GM12891 (cell line): ENCODE results near the gene GJA10.

Source experiments
- POLR2A ChIP-seq: IDR thresholded peaks from 2 replicates; pipeline ENCODE4 v1.6.1; 2011; ENCODE audit warnings: low read depth, low read length, control low read depth
- TAF1 ChIP-seq: IDR thresholded peaks from 2 replicates; pipeline ENCODE4 v1.6.1; 2011; ENCODE audit warnings: low read depth, low read length, control low read depth

- TF ChIP-seq TAF1 (no peak), POLR2A (no peak)
Observed at GRCh38 chr6:89928604-89929003, 34.3 kb downstream of the GJA10 start.
